Central memory CD8-positive, alpha-beta T cell (primary cell): ENCODE results near the gene CDH5.

ENCODE experiments used
- ATAC-seq: fragments of 150-1000 bp; cut with Tn5 transposase; replicated peaks from 2 replicates; pipeline ENCODE4 v1.10.0; 2022; ENCODE audit warnings: mild to moderate bottlenecking, moderate FRiP score, moderate number of reproducible peaks; ENCODE audit not compliant: poor library complexity, severe bottlenecking; ENCODE audit errors: extremely low read depth
- DNase-seq, 2 donors: peaks; one replicate each; pipeline ENCODE4 v3.0.0; 2021; ENCODE audit warnings: low spot score in 2 of 2
- H3K27ac Mint-ChIP-seq: one replicate; pipeline ENCODE4 v1.8.0; 2022; ENCODE audit warnings: low read depth, mild to moderate bottlenecking, moderate library complexity, mixed read lengths
- H3K27me3 Mint-ChIP-seq: one replicate; pipeline ENCODE4 v1.8.0; 2022; ENCODE audit warnings: mixed read lengths
- H3K36me3 Mint-ChIP-seq: one replicate; pipeline ENCODE4 v1.8.0; 2022; ENCODE audit warnings: mild to moderate bottlenecking, moderate library complexity, mixed read lengths; ENCODE audit not compliant: insufficient read depth
- H3K4me1 Mint-ChIP-seq: one replicate; pipeline ENCODE4 v1.8.0; 2022; ENCODE audit warnings: mixed read lengths
- H3K4me3 Mint-ChIP-seq: one replicate; pipeline ENCODE4 v1.8.0; 2022; ENCODE audit warnings: mild to moderate bottlenecking, moderate library complexity, mixed read lengths
- H3K9me3 Mint-ChIP-seq: one replicate; pipeline ENCODE4 v1.8.0; 2022; ENCODE audit warnings: mixed read lengths

Gene CDH5

DNA sequence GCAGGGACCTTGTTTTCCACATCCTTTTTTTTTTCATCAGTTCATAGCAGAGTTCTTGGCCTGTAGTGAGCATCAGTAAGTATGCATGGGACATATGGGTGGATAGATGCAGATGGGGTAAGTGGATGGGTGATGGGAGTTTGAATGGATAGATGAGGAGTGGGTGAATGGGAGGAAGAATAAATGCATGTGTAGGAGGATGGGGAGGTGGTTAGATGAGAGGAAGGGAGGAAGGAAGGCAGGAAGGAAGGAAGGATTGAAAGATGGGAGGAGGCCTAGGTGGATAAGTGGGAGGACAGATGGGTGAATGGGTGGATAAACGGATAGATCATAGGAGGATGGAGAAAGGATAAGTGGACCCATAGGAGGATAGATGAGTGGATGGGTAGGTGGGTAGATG, 56.7 kb downstream of the CDH5 start:
- Mint-ChIP-seq H3K9me3 (no peaks in the 10 kb centered on the region), H3K27me3 (peaks cover 43% of the 10 kb centered on the region), H3K4me3 (no peak overlapping the region)

DNA sequence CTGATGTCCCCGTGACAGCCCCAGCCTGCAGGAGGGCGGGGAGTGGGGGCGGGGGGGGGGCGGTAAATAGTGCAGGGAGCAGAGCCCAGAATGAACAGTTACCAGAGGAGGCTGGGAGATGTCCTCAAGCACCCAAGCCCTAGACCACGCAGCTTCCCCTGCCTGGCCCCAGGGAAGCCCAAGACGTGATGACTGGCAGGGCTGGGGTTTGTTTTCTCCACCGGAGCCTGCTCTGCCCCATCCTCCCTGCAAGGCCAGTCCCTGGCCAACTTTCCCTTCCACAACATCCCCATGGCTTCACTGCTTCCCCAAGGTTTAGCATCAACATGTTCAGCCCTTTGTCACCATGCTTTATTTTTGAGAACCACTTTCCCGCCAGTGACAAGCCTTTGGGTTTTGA, 59.2 kb downstream of the CDH5 start:
- ATAC-seq = no peak
- H3K9me3 Mint-ChIP-seq = no peaks in the 10 kb centered on the region
- no peak overlapping the region for H3K4me3 Mint-ChIP-seq
- no peak for DNase-seq
- no peak overlapping the region for H3K27ac Mint-ChIP-seq
- H3K27me3 Mint-ChIP-seq = peaks cover 67% of the 10 kb centered on the region
- peaks cover 1% of the 10 kb centered on the region for H3K36me3 Mint-ChIP-seq
- peaks cover 5% of the 10 kb centered on the region for H3K4me1 Mint-ChIP-seq

More for the DNA sequence above, 56.7 kb downstream of the CDH5 start:
- ATAC-seq = no peak
- Mint-ChIP-seq H3K36me3 (peaks cover 1% of the 10 kb centered on the region), H3K27ac (no peak overlapping the region), H3K4me1 (peaks cover 7% of the 10 kb centered on the region)
- DNase-seq = no peak

DNA sequence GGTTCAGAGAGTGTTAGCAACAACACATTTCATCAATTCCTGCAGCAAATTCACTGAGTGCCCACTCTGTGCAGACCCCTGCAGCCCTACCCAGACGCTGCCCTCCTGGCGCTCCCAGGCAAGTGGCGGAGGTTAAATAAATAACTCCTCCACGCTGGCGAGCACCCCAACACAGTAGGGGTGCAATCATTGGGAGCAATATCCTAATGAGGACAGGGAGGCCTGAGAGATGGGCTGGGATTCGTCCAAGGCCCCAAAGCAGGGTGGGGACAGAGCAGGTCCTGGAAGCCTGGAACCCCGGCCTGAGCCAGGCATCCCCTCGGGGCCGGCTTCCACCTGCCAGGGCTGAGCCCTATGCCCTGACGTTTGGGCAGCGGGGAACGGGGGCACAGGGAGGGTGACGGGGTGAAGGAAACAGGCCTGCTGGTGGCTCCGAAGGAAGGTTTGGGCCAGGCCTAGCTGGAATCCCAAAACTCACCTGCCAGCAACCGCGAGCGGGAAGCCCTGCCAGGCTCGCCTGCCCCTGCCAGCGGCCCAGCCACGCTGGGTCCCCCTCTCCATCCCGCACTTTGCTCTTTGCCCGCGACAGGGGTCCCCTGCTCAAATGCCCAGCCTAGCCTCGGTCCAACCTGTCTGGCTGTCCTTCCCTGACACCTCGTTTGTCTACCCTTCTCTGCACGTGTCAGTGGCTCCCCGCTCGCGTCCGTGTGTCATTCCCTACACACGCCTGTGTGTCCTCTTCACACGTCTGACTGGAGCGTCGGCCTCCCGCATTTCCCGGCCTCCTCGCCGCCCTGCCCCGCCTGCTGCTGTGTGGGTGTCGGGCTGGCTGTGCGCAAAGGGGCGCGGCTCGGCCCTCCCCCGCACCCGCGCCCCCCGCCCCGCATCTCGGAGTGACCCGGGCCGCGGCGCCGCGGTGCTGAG, 59.9 kb downstream of the CDH5 start:
- no peak for DNase-seq
- H3K27ac Mint-ChIP-seq = no peak overlapping the region
- H3K9me3 Mint-ChIP-seq = no peaks in the 10 kb centered on the region
- H3K36me3 Mint-ChIP-seq = peaks cover 1% of the 10 kb centered on the region
- H3K27me3 Mint-ChIP-seq = peaks cover 74% of the 10 kb centered on the region
- peaks cover 5% of the 10 kb centered on the region for H3K4me1 Mint-ChIP-seq
- no peak for ATAC-seq
- peak overlapping the region; percentile 36 for H3K4me3 Mint-ChIP-seq

DNA sequence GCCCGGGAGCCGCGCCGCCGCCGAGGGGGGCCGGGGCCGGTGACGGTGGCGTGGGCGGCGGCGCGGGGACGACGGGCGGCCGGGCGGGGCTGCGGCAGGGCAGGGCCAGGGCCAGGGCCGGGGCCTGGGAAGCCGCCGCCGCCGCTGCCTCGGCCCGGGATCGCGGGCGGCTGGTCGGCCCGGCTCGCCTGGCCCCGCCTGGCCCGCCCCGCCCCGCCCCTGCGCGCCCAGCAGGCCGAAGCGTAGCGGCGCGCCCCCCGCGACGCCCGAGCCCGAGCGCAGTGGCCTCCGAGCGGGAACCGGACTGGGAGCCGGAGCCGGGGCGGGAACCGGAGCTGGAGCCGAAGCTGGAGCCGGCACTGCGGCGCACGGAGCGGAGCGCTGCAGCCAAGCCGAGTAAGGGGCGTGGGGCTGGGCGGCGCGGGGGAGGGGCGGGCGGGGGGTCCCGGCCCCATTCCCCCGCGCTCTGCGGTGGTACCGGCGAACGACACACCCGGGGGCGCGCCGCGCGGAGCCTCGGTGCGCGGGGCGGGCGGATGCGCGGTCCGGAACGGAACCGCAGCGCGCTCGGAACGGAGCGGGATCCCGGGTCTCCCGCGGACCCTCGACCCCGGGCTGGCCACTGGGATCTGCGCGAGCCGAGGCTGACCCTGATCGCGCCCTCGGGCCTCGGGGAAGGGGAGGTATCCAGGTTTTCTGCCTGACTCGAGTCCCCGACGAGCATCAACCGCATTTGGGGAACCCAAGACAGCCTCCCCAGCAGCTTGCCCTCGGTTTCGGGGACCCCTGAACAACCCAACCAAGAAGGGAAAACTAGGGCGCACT, 60.8 kb downstream of the CDH5 start, which contains the start of gene BEAN1:
BEAN1 (plus strand) TSS at position 260 of the 825 bp plus-strand sequence. CDS start 10,382 bp downstream, outside the sequence.
- H3K27me3 Mint-ChIP-seq = peaks cover 80% of the 10 kb centered on the region
- H3K9me3 Mint-ChIP-seq = no peaks in the 10 kb centered on the region
- DNase-seq (no peak), ATAC-seq (peak; percentile 24)
- no peak within 1 kb of the TSS for H3K27ac Mint-ChIP-seq
- H3K4me3 Mint-ChIP-seq = peak within 1 kb of the TSS; percentile 36
- peaks cover 5% of the 10 kb centered on the region for H3K4me1 Mint-ChIP-seq
- H3K36me3 Mint-ChIP-seq = peaks cover 1% of the 10 kb centered on the region

DNA sequence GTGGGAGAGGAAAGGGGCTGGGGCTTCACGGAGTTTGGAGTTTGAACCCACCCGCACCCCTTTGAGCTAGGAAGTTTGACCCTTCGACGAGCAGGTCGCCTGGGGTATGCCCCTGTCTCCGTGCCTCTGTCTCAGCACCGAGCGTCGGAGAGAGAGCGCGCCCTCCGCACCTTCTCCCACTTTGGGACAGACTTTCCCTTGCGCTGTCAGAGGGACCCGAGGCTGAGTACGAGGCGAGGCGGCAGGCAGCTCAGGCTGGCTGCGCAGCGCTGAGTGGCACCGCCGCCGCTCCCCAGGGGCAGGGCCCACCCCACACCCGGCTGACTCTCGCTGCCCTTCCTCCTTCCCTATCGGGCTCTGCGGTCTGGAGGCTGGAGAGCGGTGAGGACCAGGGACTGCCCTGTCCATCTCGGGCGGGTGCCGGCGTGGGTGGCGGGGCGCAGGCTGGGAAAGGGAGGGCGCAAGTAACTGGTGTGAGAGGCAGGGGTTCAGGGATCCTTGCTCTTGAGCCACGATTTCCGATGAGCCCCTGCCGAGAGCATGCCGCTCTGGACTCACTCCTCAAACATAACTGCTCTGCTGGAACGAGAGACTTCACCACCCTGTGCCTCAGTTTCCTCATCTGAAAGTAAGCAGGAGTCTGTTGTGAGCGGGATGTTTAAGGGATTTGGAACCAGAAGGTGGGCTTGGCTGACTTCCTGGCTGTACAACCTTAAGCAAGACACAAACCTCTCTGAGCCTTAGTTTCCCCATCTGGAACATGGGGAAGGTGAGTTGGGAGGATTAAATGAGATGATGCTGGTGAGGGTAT, 61.6 kb downstream of the CDH5 start:
- ATAC-seq (no peak), DNase-seq (no peak)
- Mint-ChIP-seq H3K36me3 (peaks cover 1% of the 10 kb centered on the region), H3K4me3 (peak overlapping the region; percentile 36), H3K27ac (no peak overlapping the region), H3K9me3 (no peaks in the 10 kb centered on the region), H3K4me1 (peaks cover 5% of the 10 kb centered on the region), H3K27me3 (peaks cover 82% of the 10 kb centered on the region)

DNA sequence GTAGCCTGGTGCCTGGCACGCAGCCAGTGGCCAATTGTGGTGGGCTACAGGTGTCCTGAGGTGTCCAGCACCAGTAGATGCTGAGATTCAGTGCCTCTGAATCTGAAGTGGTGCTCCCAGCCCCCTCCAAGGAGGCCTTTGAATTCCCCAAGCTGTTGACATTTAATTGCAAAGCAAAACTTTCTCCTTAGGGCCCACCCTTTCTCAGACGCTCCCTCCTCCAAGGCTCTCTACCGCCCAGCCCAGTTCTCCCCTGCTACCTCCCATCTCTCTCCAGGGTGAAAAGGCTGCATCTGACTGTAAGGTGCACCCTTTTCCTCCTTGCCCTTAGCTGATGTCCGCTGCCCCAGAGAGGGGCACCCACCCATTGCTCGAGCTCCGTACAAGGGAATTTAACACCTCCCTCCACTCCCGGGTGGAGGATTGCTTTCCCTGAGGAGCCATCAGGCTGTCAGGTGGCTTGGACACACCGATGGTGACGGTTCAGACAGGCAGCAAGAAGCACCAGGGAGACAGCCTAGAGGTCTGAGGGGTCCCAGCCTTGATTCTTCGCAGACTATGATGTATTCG, 62.3 kb downstream of the CDH5 start:
- H3K9me3 Mint-ChIP-seq = no peaks in the 10 kb centered on the region
- no peak overlapping the region for H3K27ac Mint-ChIP-seq
- peak overlapping the region; percentile 36 for H3K4me3 Mint-ChIP-seq
- ATAC-seq = no peak
- H3K4me1 Mint-ChIP-seq = peaks cover 5% of the 10 kb centered on the region
- H3K27me3 Mint-ChIP-seq = peaks cover 87% of the 10 kb centered on the region
- H3K36me3 Mint-ChIP-seq = peaks cover 1% of the 10 kb centered on the region
- no peak for DNase-seq

DNA sequence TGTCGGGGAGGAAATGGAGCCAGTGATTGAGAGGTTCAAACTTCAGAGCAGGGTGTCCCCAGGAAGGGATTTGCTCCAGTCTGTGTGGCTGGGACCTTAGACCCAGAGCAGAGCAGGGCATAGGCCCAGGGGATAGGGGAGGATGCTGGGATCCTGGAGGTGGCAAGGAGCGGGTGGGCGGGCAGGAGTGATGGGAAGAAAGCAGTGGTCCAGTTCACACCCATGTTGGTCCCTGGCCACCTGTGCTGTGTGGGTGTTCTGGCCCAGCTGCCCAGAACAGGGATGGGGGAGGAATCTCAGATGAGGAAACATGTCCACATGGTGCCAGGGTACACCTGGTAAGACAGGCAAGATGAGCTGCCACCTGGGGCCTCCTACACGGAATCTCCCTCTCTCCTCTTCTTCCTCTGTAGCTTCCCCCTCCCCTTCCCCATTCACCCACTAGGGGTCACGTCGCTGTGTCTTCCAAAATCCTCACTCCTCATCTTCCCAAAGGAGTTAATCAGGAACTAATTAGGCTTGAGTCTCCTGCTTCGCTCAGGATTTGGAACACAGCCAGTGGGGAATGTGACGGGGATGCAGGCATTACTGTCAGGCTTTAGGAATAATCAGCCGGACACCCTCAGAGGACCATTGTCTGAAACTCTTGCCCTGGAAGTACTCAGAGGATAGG, 62.9 kb downstream of the CDH5 start:
- Mint-ChIP-seq H3K27me3 (peaks cover 83% of the 10 kb centered on the region), H3K36me3 (peaks cover 1% of the 10 kb centered on the region), H3K9me3 (no peaks in the 10 kb centered on the region), H3K4me1 (peaks cover 5% of the 10 kb centered on the region), H3K4me3 (no peak overlapping the region), H3K27ac (no peak overlapping the region)
- no peak for DNase-seq
- ATAC-seq = no peak

DNA sequence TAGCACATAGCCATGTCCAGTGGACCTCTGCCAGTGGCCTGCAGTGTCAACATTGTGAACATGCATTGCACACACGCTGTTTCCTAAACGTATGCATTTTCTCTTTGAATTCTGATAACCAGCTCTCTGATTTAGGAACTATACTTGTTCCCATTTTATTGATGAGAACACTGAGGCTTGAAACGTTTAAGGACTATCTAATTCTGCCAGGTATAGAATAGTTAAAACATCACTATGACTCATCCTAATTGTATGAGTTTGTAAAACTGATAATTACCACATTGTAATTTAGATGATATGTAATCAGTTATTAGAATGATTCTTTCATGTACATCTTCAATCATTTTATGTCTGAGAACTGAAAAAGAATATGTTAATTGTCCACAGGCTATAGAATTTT, 63.7 kb downstream of the CDH5 start:
- H3K9me3 Mint-ChIP-seq = no peaks in the 10 kb centered on the region
- ATAC-seq = no peak

DNA sequence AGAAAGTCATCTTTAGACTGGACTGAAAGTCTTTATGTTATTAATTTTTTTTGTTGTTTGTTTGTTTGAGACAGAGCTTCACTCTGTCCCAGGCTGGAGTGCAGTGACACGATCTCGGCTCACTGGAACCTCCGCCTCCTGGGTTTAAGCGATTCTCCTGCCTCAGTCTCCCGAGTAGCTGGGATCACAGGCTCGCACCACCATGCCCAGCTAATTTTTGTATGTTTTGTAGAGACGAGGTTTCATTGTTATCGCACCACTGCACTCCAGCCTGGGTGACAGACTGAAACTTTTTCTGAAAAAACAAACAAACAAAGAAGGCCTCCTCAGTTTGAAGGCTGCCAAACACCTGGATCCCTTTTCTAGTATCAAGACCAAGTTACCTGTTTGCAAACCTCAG, 65.3 kb downstream of the CDH5 start:
- Mint-ChIP-seq H3K27me3 (peaks cover 68% of the 10 kb centered on the region), H3K4me3 (no peak overlapping the region), H3K27ac (no peak overlapping the region), H3K9me3 (no peaks in the 10 kb centered on the region), H3K36me3 (peaks cover 2% of the 10 kb centered on the region), H3K4me1 (peaks cover under 1% of the 10 kb centered on the region)
- DNase-seq (no peak), ATAC-seq (no peak)

More for the DNA sequence above, 63.7 kb downstream of the CDH5 start:
- Mint-ChIP-seq H3K27ac (no peak overlapping the region), H3K27me3 (peaks cover 83% of the 10 kb centered on the region), H3K4me3 (no peak overlapping the region), H3K36me3 (peaks cover 1% of the 10 kb centered on the region), H3K4me1 (peaks cover 5% of the 10 kb centered on the region)
- DNase-seq = no peak

DNA sequence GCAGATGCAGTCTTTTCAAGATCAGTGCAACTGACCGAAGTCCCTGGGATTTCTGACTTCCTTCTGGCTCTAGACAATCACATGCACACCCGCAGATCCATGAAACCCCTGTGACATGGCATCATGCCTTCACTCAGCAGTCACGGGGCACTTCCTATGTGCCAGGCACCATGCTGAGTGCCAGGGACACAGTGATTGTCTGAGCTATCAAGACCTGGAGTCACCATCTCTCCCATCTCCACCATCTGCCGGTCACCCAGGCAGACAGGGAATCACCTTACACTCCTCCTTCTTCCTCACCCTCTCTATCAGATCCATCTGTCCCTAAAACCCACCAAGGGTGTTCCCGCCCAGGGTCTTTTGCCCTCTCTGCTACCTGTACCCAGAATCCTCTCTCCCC, 65.9 kb downstream of the CDH5 start:
- Mint-ChIP-seq H3K4me1 (no peaks in the 10 kb centered on the region), H3K9me3 (no peaks in the 10 kb centered on the region), H3K4me3 (no peak overlapping the region), H3K36me3 (peaks cover 2% of the 10 kb centered on the region), H3K27me3 (peaks cover 70% of the 10 kb centered on the region), H3K27ac (no peak overlapping the region)
- ATAC-seq = no peak
- DNase-seq = no peak

DNA sequence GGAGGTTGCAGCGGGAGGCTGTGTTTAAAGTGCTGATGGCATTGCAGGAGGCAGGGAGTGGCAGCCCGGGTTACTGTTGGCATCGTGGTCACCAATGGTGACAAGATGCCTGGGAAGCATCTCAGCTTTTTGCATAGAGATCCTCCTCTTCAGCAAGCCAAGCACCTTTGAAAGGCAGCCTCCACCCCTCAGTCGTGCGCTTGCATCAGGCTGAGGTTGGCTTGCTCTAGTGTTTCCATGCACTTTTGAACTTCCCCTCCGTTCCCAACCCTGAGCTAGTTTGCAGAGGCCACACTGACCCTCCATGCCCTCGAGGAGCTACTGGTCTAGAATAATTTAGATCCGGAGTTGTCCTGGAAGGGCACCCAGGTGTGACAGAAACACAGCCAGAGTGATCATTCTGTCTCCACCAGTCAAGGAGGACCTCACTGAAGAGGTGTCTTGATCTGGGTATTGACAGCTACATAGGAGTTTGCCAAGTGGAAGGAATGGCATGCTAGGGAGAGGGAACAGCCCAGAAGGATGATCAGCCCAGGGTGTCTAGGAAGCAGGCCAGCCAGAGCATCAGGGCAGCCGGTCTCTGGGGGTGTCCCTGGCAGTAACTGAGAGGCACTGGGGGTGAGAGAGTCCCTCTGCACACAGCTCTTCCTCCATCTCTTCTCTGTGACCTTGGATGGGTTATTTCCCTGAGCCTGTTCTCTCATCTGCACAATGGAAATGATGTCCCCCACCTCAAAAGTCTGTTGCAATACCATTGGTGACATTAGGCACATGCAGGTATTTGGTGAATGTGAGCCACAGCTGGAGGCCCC, 68.3 kb downstream of the CDH5 start:
- Mint-ChIP-seq H3K4me1 (no peaks in the 10 kb centered on the region), H3K4me3 (no peak overlapping the region), H3K27ac (no peak overlapping the region), H3K9me3 (no peaks in the 10 kb centered on the region), H3K36me3 (peaks cover 2% of the 10 kb centered on the region), H3K27me3 (peaks cover 77% of the 10 kb centered on the region)
- DNase-seq (no peak), ATAC-seq (no peak)
